Measurements from ENCODE around the gene TMPO.

DNA sequence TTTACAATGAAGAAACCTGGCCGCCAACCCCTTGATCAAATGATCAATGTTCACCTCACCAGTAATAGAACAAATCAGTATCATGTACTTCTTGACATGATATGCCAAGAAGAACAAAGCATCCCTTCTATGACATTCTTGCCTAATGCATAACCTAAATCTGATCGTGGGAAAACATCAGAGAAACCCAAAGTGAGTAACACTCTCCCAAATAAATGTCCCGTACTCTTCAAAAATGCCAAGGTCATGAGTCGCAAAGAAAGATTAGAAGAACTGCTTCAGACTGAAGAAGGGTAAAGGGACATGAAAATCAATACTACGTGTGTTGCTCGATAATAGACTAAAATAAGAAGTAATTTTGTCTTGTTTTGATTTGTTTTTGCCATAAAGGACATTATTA, 66.7 kb downstream of the TMPO start:
- TF ChIP-seq EZH2 (IDR thresholded peaks at IDR 0.05; ENCODE audit: low read length) = no peak
- TF ChIP-seq, protein P1, sequence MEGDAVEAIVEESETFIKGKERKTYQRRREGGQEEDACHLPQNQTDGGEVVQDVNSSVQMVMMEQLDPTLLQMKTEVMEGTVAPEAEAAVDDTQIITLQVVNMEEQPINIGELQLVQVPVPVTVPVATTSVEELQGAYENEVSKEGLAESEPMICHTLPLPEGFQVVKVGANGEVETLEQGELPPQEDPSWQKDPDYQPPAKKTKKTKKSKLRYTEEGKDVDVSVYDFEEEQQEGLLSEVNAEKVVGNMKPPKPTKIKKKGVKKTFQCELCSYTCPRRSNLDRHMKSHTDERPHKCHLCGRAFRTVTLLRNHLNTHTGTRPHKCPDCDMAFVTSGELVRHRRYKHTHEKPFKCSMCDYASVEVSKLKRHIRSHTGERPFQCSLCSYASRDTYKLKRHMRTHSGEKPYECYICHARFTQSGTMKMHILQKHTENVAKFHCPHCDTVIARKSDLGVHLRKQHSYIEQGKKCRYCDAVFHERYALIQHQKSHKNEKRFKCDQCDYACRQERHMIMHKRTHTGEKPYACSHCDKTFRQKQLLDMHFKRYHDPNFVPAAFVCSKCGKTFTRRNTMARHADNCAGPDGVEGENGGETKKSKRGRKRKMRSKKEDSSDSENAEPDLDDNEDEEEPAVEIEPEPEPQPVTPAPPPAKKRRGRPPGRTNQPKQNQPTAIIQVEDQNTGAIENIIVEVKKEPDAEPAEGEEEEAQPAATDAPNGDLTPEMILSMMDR (optimal IDR thresholded peaks at IDR 0.05 in 1 of 3, IDR thresholded peaks at IDR 0.05 in 1 of 3, conservative IDR thresholded peaks at IDR 0.05 in 1 of 3; ENCODE audit: extremely low read depth in 1 of 3, insufficient read depth in 2 of 3, low read length in 3 of 3) = no peak

Data from keratinocyte (primary cell).